AG09309 (cell line): ENCODE measurements around the gene UTP4.

Experiments
- DNase-seq: peaks from one replicate; pipeline ENCODE4 v3.0.0-alpha.2; 2010; ENCODE audit warnings: low read depth
- H3K4me3 ChIP-seq: 2 replicates; pipeline ENCODE4 v1.5.1; 2011; ENCODE audit warnings: mild to moderate bottlenecking, low read depth, low read length, moderate library complexity; ENCODE audit not compliant: control insufficient read depth
- TF ChIP-seq, protein P1 (sequence below): IDR thresholded peaks from 2 replicates; pipeline ENCODE4 v1.5.1; 2011; ENCODE audit warnings: mild to moderate bottlenecking, low read depth, low read length, inconsistent platforms; ENCODE audit not compliant: insufficient read depth, control insufficient read depth; ENCODE audit errors: missing control alignments

UTP4 gene

GRCh38 chr16:69217433-69217832 is 85.0 kb downstream of the UTP4 start:
- H3K4me3 ChIP-seq: no peak overlapping the region
- DNase-seq: no peak
- TF ChIP-seq, protein P1, sequence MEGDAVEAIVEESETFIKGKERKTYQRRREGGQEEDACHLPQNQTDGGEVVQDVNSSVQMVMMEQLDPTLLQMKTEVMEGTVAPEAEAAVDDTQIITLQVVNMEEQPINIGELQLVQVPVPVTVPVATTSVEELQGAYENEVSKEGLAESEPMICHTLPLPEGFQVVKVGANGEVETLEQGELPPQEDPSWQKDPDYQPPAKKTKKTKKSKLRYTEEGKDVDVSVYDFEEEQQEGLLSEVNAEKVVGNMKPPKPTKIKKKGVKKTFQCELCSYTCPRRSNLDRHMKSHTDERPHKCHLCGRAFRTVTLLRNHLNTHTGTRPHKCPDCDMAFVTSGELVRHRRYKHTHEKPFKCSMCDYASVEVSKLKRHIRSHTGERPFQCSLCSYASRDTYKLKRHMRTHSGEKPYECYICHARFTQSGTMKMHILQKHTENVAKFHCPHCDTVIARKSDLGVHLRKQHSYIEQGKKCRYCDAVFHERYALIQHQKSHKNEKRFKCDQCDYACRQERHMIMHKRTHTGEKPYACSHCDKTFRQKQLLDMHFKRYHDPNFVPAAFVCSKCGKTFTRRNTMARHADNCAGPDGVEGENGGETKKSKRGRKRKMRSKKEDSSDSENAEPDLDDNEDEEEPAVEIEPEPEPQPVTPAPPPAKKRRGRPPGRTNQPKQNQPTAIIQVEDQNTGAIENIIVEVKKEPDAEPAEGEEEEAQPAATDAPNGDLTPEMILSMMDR: no peak
